ENCODE measurements around the gene SLC50A1.

- TF ChIP-seq YY1 (IDR thresholded peaks at IDR 0.05; ENCODE audit: insufficient read depth, insufficient read length) (no peak), SUZ12 (IDR thresholded peaks at IDR 0.05; ENCODE audit: extremely low read depth, insufficient read depth, insufficient read length) (no peak)
These were observed 22.1 kb upstream of the SLC50A1 start for GRCh38 chr1:155113450-155113980.
